Activated T-helper 17 cell treated with anti-CD3 and anti-CD28 coated beads, Interleukin-2, amount 50 U/mL, for 72 hours (primary cell): ENCODE data around the gene CD81. TPM values are rescaled to one million over a fixed set of nuclear protein-coding genes. Genes with fewer than 3 reads are reported as not detected.
"Not testable (repeated sequence)": the region's sequence is repeated elsewhere in the genome, so short reads cannot be mapped to it uniquely, and the experiment has no call there.

Experiments used
- ATAC-seq: fragments of 150-1000 bp; cut with Tn5 transposase; replicated peaks from 2 replicates; pipeline ENCODE4 v1.10.0; 2021; ENCODE audit warnings: mild to moderate bottlenecking, moderate library complexity
- H3K27ac Mint-ChIP-seq: one replicate; pipeline ENCODE4 v1.8.0; 2022; ENCODE audit warnings: mixed read lengths
- H3K27me3 Mint-ChIP-seq: one replicate; pipeline ENCODE4 v1.8.0; 2022; ENCODE audit warnings: mixed read lengths
- H3K36me3 Mint-ChIP-seq: one replicate; pipeline ENCODE4 v1.8.0; 2022; ENCODE audit warnings: low read depth, mild to moderate bottlenecking, mixed read lengths
- H3K4me1 Mint-ChIP-seq: one replicate; pipeline ENCODE4 v1.8.0; 2022; ENCODE audit warnings: mixed read lengths
- H3K4me3 Mint-ChIP-seq: one replicate; pipeline ENCODE4 v1.8.0; 2022; ENCODE audit warnings: mild to moderate bottlenecking, mixed read lengths
- H3K9me3 Mint-ChIP-seq: one replicate; pipeline ENCODE4 v1.8.0; 2022; ENCODE audit warnings: mixed read lengths
- total RNA-seq, 2 donors: library from RNA; stranded (reverse); gene quantifications; one replicate each; pipeline ENCODE4 v1.2.3, GENCODE V29; 2022

Gene CD81
- total RNA-seq = 100 to 1,000 TPM; 147 to 170 TPM

DNA sequence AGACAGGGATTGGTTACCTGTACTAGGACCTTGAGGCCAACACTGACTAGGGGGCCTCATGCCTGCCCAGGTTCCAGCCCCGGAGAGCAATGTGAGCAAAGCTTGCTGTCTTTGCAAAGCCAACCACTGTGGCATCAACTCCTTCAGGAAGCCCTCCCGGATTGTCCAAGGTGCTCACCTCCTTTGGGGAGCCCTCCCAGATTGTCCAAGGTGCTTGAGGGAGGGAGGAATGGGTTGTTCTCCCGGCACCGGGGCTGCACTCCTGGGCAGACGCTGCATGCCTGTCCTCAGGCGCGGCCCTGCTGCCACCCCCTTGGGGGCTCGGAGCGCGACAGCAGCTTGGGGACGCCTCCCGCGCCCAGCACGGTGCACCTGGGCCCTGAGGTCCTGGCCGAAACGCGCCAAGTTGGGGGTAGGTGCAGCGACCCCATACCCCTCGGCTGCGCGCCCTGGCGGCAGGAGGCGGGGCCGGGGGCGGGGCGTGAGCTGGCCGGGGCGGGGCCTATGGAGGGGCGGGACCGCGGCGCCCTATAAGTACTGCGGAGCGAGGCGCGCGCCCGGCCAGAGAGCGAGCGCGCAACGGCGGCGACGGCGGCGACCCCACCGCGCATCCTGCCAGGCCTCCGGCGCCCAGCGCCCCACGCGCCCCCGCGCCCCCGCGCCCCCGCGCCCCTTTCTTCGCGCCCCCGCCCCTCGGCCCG is at the start of gene CD81:
Gene CD81 (plus strand): TSS at position 560 of the 701 bp plus-strand sequence. CDS start 240 bp downstream, outside the sequence.
- peak; percentile 82 for ATAC-seq
- Mint-ChIP-seq H3K4me1 (no peaks in the 10 kb centered on the region), H3K4me3 (peak within 1 kb of the TSS; percentile 83), H3K9me3 (no peaks in the 10 kb centered on the region), H3K36me3 (peaks cover 10% of the 10 kb centered on the region), H3K27ac (peak within 1 kb of the TSS; percentile 83), H3K27me3 (no peaks in the 10 kb centered on the region)

DNA sequence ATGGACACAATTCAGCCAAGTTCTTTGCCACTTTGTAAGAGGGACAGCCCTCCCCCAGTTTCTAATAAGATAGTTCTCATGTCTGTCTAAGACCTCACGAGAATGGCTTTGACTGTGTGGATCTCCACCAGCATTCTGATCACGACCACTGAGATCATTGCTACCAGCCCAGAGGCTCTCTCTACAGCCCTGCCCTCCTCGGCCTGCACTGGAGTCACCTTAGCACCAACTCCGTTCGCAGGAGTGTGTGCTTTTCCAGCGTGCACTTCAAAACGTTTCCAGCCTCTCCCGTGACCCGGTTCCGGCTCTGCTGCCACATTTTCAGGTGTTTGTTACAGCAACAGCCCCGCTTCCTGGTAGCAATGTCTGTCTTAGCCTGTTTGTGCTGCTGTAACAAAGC is 49.1 kb upstream of the CD81 start:
- H3K36me3 Mint-ChIP-seq = no peaks in the 10 kb centered on the region
- H3K27me3 Mint-ChIP-seq = peaks cover 26% of the 10 kb centered on the region
- H3K27ac Mint-ChIP-seq = no peak overlapping the region
- no peak for ATAC-seq
- peaks cover 12% of the 10 kb centered on the region for H3K9me3 Mint-ChIP-seq
- no peak overlapping the region for H3K4me3 Mint-ChIP-seq
- no peaks in the 10 kb centered on the region for H3K4me1 Mint-ChIP-seq

DNA sequence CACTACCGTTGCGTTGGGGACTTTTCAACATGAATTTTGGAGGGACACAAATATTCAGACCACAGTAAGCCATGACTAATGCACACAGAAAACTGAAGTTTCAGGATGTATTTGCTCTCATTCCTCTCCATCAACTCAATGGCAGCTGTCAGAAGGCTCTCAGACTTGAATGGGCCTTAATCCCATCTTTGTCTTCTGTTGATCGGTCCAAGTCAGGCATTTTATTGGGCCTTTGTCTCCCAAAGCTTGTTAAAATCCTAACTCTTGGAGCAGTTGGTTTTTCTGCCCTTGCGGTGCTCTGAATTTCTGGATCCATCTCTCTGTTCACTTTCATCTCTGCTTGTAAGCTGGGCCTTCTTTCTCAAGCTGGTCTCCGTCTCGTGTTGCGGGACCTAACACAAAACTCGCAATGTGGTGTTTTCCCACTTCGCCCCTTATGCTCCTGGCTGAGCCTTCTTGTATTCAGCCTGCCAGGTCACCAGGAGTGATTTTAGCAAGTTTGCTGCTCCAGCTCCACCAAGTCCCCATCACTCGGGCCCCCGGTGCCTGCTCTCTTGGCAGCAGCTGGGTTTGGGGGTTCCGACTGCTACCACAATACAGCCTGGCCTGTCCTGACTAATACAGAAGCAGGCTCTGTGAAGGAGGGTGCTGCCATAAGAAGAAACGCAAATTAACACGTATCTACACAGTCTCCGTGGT is 48.3 kb upstream of the CD81 start:
- Mint-ChIP-seq H3K4me3 (no peak overlapping the region), H3K9me3 (peaks cover 12% of the 10 kb centered on the region), H3K36me3 (no peaks in the 10 kb centered on the region), H3K4me1 (no peaks in the 10 kb centered on the region), H3K27me3 (peaks cover 26% of the 10 kb centered on the region), H3K27ac (no peak overlapping the region)
- ATAC-seq = no peak

DNA sequence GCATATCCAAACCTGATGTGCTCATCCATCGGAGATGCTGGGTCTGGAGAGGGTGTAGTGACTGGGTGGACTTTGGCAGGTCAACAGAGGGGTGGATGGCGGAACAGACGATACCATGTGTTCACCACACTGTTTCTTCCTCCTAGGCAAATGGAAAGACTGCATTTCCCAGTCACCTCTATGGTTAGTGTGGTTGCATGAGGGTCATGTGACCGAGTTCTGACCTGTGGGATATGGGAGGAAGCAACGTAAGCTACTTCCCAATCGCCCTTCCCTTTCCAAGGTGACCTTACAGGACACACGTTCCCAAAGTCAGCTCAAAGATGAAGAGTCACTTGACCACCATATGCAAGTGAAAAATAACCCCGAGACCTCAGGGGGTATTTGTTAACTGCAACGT is 47.6 kb upstream of the CD81 start:
- Mint-ChIP-seq H3K27me3 (peaks cover 26% of the 10 kb centered on the region), H3K4me3 (no peak overlapping the region), H3K27ac (no peak overlapping the region), H3K9me3 (peaks cover 11% of the 10 kb centered on the region), H3K36me3 (no peaks in the 10 kb centered on the region), H3K4me1 (no peaks in the 10 kb centered on the region)
- no peak for ATAC-seq

DNA sequence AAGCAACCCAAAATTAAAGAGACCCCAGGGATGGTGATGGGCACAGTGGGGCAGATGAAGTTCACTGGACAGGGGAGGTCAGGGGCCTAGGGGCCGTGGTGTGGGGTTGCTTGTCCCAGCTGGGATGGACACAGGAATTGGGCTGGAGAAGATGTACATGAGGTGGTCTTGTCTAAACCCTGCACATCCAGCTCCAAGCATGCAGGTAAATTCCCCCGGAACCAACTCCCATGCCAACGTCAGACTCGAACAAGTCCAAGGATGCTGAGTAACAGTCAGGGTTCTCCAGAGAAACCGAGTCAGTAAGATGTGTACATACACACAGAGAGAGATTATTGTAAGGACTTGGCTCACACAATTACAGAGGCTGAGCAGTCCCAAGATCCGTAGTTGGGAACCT is 46.4 kb upstream of the CD81 start:
- Mint-ChIP-seq H3K4me3 (no peak overlapping the region), H3K36me3 (no peaks in the 10 kb centered on the region), H3K27ac (no peak overlapping the region), H3K9me3 (peaks cover 8% of the 10 kb centered on the region), H3K4me1 (no peaks in the 10 kb centered on the region), H3K27me3 (peaks cover 22% of the 10 kb centered on the region)
- ATAC-seq = no peak

- no peaks in the 10 kb centered on the region for H3K36me3 Mint-ChIP-seq
- H3K27ac Mint-ChIP-seq = no peak overlapping the region
- no peak overlapping the region for H3K4me3 Mint-ChIP-seq
- peaks cover 22% of the 10 kb centered on the region for H3K27me3 Mint-ChIP-seq
- no peak for ATAC-seq
- no peaks in the 10 kb centered on the region for H3K4me1 Mint-ChIP-seq
- peaks cover 8% of the 10 kb centered on the region for H3K9me3 Mint-ChIP-seq
These were observed 45.7 kb upstream of the CD81 start for GRCh38 chr11:2331404-2331803.

DNA sequence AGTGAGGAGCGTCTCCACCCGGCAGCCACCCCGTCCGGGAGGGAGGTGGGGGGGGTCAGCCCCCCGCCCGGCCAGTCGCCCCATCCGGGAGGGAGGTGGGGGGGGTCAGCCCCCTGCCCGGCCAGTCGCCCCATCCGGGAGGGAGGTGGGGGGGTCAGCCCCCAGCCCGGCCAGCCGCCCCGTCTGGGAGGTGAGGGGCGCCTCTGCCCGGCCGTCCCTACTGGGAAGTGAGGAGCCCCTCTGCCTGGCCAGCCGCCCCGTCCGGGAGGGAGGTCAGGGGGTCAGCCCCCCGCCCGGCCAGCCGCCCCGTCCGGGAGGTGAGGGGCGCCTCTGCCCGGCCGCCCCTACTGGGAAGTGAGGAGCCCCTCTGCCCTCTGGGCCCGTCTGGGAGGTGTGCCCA is 44.5 kb upstream of the CD81 start:
- not testable (repeated sequence) for H3K4me3 Mint-ChIP-seq, H3K4me1 Mint-ChIP-seq, H3K36me3 Mint-ChIP-seq, H3K27ac Mint-ChIP-seq, ATAC-seq, H3K9me3 Mint-ChIP-seq
- peaks cover 34% of the 10 kb centered on the region for H3K27me3 Mint-ChIP-seq

DNA sequence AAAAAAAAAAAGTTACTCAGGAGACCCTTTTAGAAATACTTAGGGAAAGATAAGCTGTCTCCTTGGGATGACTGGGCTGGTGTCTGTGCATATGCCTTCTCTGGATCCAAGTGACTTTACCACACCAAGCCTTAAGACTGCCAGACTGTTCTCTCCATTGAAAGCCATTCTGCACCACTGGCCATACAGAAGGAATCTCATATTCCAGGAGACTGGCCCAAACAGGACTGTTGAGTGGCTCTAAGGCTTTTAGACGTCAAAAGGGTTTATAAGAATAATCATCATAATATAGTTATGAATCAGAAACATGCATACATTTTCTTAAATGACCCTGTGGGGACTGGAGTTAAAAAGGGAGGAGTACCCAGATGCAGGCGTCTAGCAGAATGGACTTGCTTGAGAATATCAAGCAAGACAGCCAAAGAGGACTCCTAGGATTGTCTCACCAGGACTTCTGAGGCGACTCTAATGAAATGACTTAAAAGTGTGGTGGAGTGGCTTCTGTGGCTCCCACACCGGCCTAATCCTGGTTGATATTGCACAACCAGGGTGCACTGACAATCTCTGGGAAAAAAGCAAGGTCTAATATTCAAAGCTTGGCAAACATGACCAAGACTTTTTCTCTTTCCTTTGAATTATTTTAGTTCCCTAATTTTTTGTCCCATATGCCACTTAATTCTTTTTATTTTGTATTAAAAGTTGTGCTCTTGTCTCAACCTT is 43.5 kb upstream of the CD81 start:
- H3K36me3 Mint-ChIP-seq, H3K9me3 Mint-ChIP-seq, H3K4me1 Mint-ChIP-seq, H3K4me3 Mint-ChIP-seq, ATAC-seq, H3K27ac Mint-ChIP-seq: not testable (repeated sequence)
- H3K27me3 Mint-ChIP-seq = peaks cover 36% of the 10 kb centered on the region

GRCh38 chr11:2335286-2335685 is 41.8 kb upstream of the CD81 start:
- H3K36me3 Mint-ChIP-seq, H3K4me3 Mint-ChIP-seq, H3K27ac Mint-ChIP-seq, ATAC-seq, H3K9me3 Mint-ChIP-seq, H3K4me1 Mint-ChIP-seq: not testable (repeated sequence)
- H3K27me3 Mint-ChIP-seq = peaks cover 34% of the 10 kb centered on the region

DNA sequence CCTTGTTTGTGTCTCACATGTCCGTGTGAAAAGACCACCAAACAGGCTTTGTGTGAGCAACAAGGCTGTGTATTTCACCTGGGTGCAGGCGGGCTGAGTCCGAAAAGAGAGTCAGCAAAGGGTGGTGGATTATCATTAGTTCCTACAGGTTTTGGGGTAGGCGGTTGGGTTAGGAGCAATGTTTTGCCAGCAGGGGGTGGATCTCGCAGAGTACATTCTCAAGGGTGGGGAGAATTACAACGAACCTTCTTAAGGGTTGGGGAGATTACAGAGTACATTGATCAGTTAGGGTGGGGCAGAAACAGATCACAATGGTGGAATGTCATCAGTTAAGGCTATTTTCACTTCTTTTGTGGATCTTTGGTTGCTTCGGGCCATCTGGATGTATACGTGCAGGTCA is 38.4 kb upstream of the CD81 start:
- peaks cover 25% of the 10 kb centered on the region for H3K27me3 Mint-ChIP-seq
- H3K4me3 Mint-ChIP-seq, H3K27ac Mint-ChIP-seq, H3K36me3 Mint-ChIP-seq, H3K4me1 Mint-ChIP-seq, ATAC-seq, H3K9me3 Mint-ChIP-seq: not testable (repeated sequence)

GRCh38 chr11:2342557-2342956 is 34.6 kb upstream of the CD81 start:
- no peaks in the 10 kb centered on the region for H3K36me3 Mint-ChIP-seq
- H3K27me3 Mint-ChIP-seq = peaks cover 12% of the 10 kb centered on the region
- H3K27ac Mint-ChIP-seq = no peak overlapping the region
- H3K4me3 Mint-ChIP-seq = no peak overlapping the region
- H3K4me1 Mint-ChIP-seq = no peaks in the 10 kb centered on the region
- ATAC-seq = no peak
- H3K9me3 Mint-ChIP-seq = no peaks in the 10 kb centered on the region

GRCh38 chr11:2342981-2343380 is 34.1 kb upstream of the CD81 start:
- H3K4me3 Mint-ChIP-seq = no peak overlapping the region
- ATAC-seq = no peak
- H3K9me3 Mint-ChIP-seq = no peaks in the 10 kb centered on the region
- peaks cover 8% of the 10 kb centered on the region for H3K27me3 Mint-ChIP-seq
- no peaks in the 10 kb centered on the region for H3K36me3 Mint-ChIP-seq
- H3K27ac Mint-ChIP-seq = no peak overlapping the region
- no peaks in the 10 kb centered on the region for H3K4me1 Mint-ChIP-seq

DNA sequence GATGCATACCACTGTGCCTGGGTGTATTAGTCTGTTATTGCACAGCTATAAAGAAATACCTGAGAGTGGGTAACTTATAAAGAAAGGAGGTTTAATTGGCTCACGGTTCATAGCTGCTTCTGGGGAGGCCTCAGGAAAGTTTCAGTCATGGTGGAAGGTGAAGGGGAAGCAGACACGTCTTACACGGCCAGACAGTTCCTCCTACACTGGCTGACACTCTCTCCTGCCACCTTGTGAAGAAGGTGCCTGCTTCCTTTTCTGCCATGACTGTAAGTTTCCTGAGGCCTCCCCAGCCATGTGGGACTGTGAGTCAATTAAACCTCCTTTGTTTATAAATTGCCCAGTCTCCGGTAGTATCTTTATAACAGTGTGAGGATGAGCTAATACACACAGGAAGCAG is 33.6 kb upstream of the CD81 start:
- Mint-ChIP-seq H3K36me3 (no peaks in the 10 kb centered on the region), H3K27ac (no peak overlapping the region), H3K9me3 (no peaks in the 10 kb centered on the region), H3K4me1 (no peaks in the 10 kb centered on the region), H3K4me3 (no peak overlapping the region), H3K27me3 (peaks cover 4% of the 10 kb centered on the region)
- no peak for ATAC-seq

GRCh38 chr11:2345050-2345449 is 32.1 kb upstream of the CD81 start:
- Mint-ChIP-seq H3K4me3 (no peak overlapping the region), H3K27ac (no peak overlapping the region), H3K36me3 (no peaks in the 10 kb centered on the region), H3K9me3 (peaks cover 4% of the 10 kb centered on the region), H3K27me3 (no peaks in the 10 kb centered on the region), H3K4me1 (no peaks in the 10 kb centered on the region)
- ATAC-seq = no peak

DNA sequence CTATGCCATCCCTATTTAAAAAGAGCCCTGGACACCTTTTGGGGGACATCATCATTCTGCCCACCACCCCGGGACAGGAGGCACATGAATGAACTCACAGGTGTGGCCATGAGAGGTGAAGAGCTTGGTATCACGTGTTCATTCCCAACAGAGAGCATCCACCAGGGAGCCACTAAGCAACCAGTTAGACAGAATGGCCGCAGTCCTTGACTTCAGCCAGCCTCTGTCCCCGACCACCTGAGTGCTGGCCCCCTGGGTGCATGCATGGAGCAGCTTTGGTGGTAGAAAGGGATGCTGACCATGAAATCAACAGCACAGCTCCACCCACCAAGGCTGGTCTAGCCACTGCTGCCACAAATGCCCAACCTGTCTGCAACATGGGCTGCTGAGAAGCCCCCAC is 31.1 kb upstream of the CD81 start:
- Mint-ChIP-seq H3K27me3 (no peaks in the 10 kb centered on the region), H3K9me3 (peaks cover 4% of the 10 kb centered on the region), H3K36me3 (no peaks in the 10 kb centered on the region), H3K4me1 (no peaks in the 10 kb centered on the region), H3K27ac (no peak overlapping the region), H3K4me3 (no peak overlapping the region)
- ATAC-seq = no peak
